Measurements from ENCODE around the gene CYP3A4. TPM values are rescaled to one million over a fixed set of nuclear protein-coding genes. Genes with fewer than 3 reads are reported as not detected.
"Not testable (repeated sequence)": the region's sequence is repeated elsewhere in the genome, so short reads cannot be mapped to it uniquely, and the experiment has no call there.

CYP3A4 gene
- total RNA-seq, 1 experiment from 2014 or later = not detected

GRCh38 chr7:99795864-99796263, 11.9 kb upstream of the CYP3A4 start:
- DNase-seq (ENCODE audit: low read depth, low spot score); in situ Hi-C loops (cut with HindIII; ENCODE audit: low pct_unique_long_range_greater_than_20kb, low sequenced_read_pairs): not testable (repeated sequence)

- in situ Hi-C loops (cut with HindIII; ENCODE audit: low pct_unique_long_range_greater_than_20kb, low sequenced_read_pairs) = no loop called here
- DNase-seq (ENCODE audit: low read depth, low spot score) = no peak
Observed at GRCh38 chr7:99794585-99795502, 10.9 kb upstream of the CYP3A4 start.

GRCh38 chr7:99793443-99793842, 9.5 kb upstream of the CYP3A4 start:
- DNase-seq (ENCODE audit: low read depth, low spot score) = no peak
- in situ Hi-C loops (cut with HindIII; ENCODE audit: low pct_unique_long_range_greater_than_20kb, low sequenced_read_pairs) = no loop called here

GRCh38 chr7:99792967-99793366, 9.0 kb upstream of the CYP3A4 start:
- DNase-seq (ENCODE audit: low read depth, low spot score) = no peak
- in situ Hi-C loops (cut with HindIII; ENCODE audit: low pct_unique_long_range_greater_than_20kb, low sequenced_read_pairs) = no loop called here

- in situ Hi-C loops (cut with HindIII; ENCODE audit: low pct_unique_long_range_greater_than_20kb, low sequenced_read_pairs) = no loop called here
- DNase-seq (ENCODE audit: low read depth, low spot score) = no peak
Observed at GRCh38 chr7:99791667-99792369, 7.8 kb upstream of the CYP3A4 start.

- in situ Hi-C loops (cut with HindIII; ENCODE audit: low pct_unique_long_range_greater_than_20kb, low sequenced_read_pairs) = no loop called here
- DNase-seq (ENCODE audit: low read depth, low spot score) = no peak
Observed at GRCh38 chr7:99791021-99791420, 7.0 kb upstream of the CYP3A4 start.

- no peak for DNase-seq (ENCODE audit: low read depth, low spot score)
- in situ Hi-C loops (cut with HindIII; ENCODE audit: low pct_unique_long_range_greater_than_20kb, low sequenced_read_pairs) = no loop called here
Observed at GRCh38 chr7:99790407-99790806, 6.4 kb upstream of the CYP3A4 start.

- in situ Hi-C loops (cut with HindIII; ENCODE audit: low pct_unique_long_range_greater_than_20kb, low sequenced_read_pairs) = no loop called here
- DNase-seq (ENCODE audit: low read depth, low spot score) = no peak
Observed at GRCh38 chr7:99789441-99790070, 5.6 kb upstream of the CYP3A4 start.

- in situ Hi-C loops (cut with HindIII; ENCODE audit: low pct_unique_long_range_greater_than_20kb, low sequenced_read_pairs) = no loop called here
- no peak for DNase-seq (ENCODE audit: low read depth, low spot score)
Observed at GRCh38 chr7:99788554-99788953, 4.6 kb upstream of the CYP3A4 start.

GRCh38 chr7:99786726-99787335, 2.8 kb upstream of the CYP3A4 start:
- DNase-seq (ENCODE audit: low read depth, low spot score) = no peak
- in situ Hi-C loops (cut with HindIII; ENCODE audit: low pct_unique_long_range_greater_than_20kb, low sequenced_read_pairs) = no loop called here

GRCh38 chr7:99785654-99786053, 1.7 kb upstream of the CYP3A4 start:
- in situ Hi-C loops (cut with HindIII; ENCODE audit: low pct_unique_long_range_greater_than_20kb, low sequenced_read_pairs); DNase-seq (ENCODE audit: low read depth, low spot score): not testable (repeated sequence)

GRCh38 chr7:99782012-99782953, 1.7 kb downstream of the CYP3A4 start:
- DNase-seq (ENCODE audit: low read depth, low spot score) = no peak
- in situ Hi-C loops (cut with HindIII; ENCODE audit: low pct_unique_long_range_greater_than_20kb, low sequenced_read_pairs) = no loop called here

- DNase-seq (ENCODE audit: low read depth, low spot score) = no peak
- in situ Hi-C loops (cut with HindIII; ENCODE audit: low pct_unique_long_range_greater_than_20kb, low sequenced_read_pairs) = no loop called here
Observed at GRCh38 chr7:99780588-99780987, 3.4 kb downstream of the CYP3A4 start.

GRCh38 chr7:99779949-99780348, 4.0 kb downstream of the CYP3A4 start:
- DNase-seq (ENCODE audit: low read depth, low spot score) = no peak
- in situ Hi-C loops (cut with HindIII; ENCODE audit: low pct_unique_long_range_greater_than_20kb, low sequenced_read_pairs) = no loop called here

GRCh38 chr7:99778880-99779279, 5.1 kb downstream of the CYP3A4 start:
- no peak for DNase-seq (ENCODE audit: low read depth, low spot score)
- in situ Hi-C loops (cut with HindIII; ENCODE audit: low pct_unique_long_range_greater_than_20kb, low sequenced_read_pairs) = no loop called here

- DNase-seq (ENCODE audit: low read depth, low spot score); in situ Hi-C loops (cut with HindIII; ENCODE audit: low pct_unique_long_range_greater_than_20kb, low sequenced_read_pairs): not testable (repeated sequence)
Observed at GRCh38 chr7:99773395-99773794, 10.6 kb downstream of the CYP3A4 start.

GRCh38 chr7:99772565-99772964, 11.4 kb downstream of the CYP3A4 start:
- in situ Hi-C loops (cut with HindIII; ENCODE audit: low pct_unique_long_range_greater_than_20kb, low sequenced_read_pairs) = no loop called here

More at GRCh38 chr7:99772565-99772964, 11.4 kb downstream of the CYP3A4 start:
- no peak for DNase-seq (ENCODE audit: low read depth, low spot score)

All from SK-MEL-5 (cell line).